GM19395 (cell line): ENCODE measurements around the gene REEP6.
"Not testable (repeated sequence)": the region's sequence is repeated elsewhere in the genome, so short reads cannot be mapped to it uniquely, and the experiment has no call there.

Experiments
- ATAC-seq: cut with Tn5 transposase; IDR thresholded peaks from one replicate; pipeline ENCODE4 v1.9.1; 2021; ENCODE audit warnings: mild to moderate bottlenecking, moderate library complexity; ENCODE audit not compliant: unreplicated experiment

The REEP6 gene

DNA sequence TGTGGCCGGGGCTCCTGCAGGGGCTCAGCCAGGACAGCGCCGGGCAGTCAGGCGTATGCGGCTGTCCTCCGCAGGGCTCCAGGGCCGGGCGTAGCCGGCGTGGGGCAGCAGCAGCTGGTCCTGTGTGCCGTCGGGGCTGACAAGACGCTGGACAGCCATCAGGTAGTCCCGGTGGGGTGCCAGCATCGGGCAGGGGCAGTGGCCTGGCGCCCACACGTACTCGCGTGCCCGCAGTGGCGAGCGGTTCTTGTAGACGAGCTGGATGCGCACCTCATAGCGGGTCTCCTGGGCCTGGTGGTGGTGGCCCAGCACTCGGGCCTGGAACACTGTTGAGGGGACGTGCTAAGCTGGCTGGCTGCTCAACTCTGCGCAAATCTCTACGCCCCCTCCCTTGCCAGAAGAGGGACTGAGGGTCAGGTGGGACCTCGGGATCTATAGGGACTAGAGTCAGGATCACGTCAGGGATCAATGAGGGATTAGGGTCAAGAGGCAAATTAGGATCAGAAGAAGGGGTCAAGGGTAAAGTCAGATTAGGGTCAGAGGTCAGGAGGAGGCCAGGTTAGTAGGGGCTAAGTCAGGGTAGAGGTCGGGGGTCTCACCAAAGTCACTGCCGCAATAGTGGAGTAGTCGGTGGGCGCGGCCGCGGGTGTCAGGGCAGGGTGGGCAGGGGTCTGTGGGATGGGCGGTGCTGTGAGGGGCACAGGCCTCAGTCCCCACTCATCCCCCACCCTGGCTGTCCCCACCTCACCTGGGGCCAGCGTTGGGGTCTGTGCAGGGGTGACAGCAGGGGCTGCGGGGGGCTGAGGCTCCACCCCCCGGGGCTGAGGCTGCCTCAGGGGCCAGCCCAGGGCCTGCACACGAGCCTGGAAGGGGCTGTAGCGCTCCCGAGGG lies 15.3 kb downstream of the REEP6 start:
- no peak for ATAC-seq

GRCh38 chr19:1507192-1507660 lies 16.2 kb downstream of the REEP6 start:
- no peak for ATAC-seq

DNA sequence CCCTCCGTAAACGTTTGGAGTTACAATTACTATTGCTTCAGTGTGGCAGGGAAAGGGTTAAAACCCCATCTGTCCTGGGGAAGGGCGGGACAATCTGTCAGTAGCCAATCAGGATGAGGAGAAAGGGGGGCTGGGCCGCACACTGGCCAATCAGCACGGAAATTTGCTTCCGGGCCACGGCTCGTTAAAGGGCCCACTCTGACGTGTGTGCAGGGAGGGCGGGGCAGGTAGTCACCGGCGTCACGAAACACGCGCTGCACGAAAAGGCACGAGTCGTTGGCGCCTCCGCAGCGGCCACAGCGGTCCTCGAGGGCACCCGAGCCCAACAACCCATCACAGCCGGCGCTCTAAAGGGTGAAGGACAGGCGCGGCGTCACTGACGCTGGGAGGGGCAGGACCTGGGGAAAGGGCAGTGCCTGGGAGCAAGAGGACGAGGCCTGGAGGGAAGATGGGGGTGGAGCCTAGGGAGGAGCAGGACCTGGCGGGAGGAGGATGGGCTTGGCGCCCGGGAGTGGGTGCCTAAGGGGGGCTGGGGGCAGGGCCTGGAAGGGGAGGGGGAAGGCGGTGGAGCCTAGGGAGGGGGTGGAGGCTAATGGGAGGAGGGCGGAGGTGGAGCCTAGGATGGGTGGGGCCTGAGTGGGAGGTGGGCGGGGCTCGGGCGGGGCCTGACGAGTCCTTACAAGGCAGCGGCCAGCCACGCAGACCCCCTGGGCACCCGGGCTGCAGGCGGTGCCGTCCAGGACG lies 17.0 kb downstream of the REEP6 start:
- no peak for ATAC-seq

- no peak for ATAC-seq
Observed at GRCh38 chr19:1508507-1508856, 17.5 kb downstream of the REEP6 start.

GRCh38 chr19:1509602-1510441 lies 18.8 kb downstream of the REEP6 start:
- ATAC-seq: no peak

GRCh38 chr19:1510442-1510806 lies 19.4 kb downstream of the REEP6 start:
- ATAC-seq: no peak

DNA sequence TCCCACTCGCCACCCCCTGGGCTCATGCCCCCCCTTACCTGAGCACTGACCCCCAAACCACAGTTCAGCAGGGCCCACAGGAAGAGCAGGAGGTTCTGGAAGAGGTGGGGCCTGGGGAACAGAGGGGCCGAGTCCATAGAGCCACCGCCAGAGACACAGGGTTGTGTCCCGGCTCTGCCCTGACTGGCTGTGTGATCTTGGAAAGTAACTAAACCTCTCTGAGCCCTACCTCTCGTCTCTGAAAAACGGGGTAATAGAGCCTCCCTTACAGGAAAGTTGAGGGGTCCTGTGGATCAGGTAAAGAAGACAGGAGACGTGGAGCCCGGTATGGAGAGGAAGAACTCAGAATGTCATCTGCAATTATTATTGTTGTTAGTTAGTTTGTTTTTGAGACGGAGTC lies 19.8 kb downstream of the REEP6 start:
- ATAC-seq: no peak

- no peak for ATAC-seq
Observed at GRCh38 chr19:1511318-1512317, 20.6 kb downstream of the REEP6 start.

- ATAC-seq: no peak
Observed at GRCh38 chr19:1512671-1513498, 21.9 kb downstream of the REEP6 start, which contains the start of gene ADAMTSL5. Gene ADAMTSL5 (minus strand): TSS chr19:1513019. CDS start chr19:1510943, 2,076 bp downstream.

GRCh38 chr19:1513499-1514294 lies 22.7 kb downstream of the REEP6 start:
- ATAC-seq: no peak

- no peak for ATAC-seq
Observed at GRCh38 chr19:1514295-1514661, 23.3 kb downstream of the REEP6 start.

- ATAC-seq: no peak
Observed at GRCh38 chr19:1514986-1515721, 24.2 kb downstream of the REEP6 start.

DNA sequence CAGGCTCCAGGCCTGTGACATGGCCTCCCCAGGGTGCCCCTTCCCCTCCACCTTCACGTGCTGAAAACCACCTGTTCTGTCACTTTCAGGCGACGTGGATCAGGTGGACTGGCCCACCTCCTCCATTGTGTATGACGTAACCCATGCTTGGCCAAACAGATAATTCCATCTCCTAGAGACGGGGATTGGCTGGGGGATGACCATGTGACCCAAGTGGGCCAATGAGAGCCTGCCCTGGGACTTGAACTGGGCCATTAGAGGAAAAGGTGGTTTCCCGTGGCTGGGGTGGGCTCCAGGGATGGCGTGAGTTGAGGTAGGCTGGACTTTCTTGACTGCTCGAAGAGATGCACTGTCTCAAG lies 25.4 kb downstream of the REEP6 start:
- ATAC-seq: no peak

DNA sequence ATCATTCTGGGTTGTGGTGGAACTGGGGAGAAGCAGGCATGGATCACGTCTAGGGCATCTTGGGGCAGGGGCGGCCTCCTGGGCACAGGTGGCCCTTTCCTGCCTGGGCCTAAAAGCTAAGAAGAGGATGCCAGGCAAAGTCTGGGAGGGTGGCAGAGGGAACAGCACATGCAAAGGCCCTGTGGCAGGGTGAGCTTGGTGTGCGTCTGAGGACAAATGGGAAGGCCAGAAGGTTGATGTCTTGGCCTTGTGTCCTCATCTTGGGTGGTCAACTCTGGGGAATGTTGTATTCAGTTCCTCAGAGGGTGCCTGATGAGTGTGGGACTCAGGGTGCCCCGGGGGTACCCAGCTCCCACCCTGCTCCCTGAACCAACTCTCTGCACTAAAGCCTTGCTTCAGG lies 27.5 kb downstream of the REEP6 start:
- no peak for ATAC-seq

- not testable (repeated sequence) for ATAC-seq
Observed at GRCh38 chr19:1519802-1520201, 28.8 kb downstream of the REEP6 start.

- ATAC-seq: no peak
Observed at GRCh38 chr19:1520203-1520780, 29.3 kb downstream of the REEP6 start.

GRCh38 chr19:1521636-1522035 lies 30.7 kb downstream of the REEP6 start:
- ATAC-seq: no peak
